Measurements from ENCODE around the gene HJURP.
"Not testable (repeated sequence)": the region's sequence is repeated elsewhere in the genome, so short reads cannot be mapped to it uniquely, and the experiment has no call there.

Gene HJURP

DNA sequence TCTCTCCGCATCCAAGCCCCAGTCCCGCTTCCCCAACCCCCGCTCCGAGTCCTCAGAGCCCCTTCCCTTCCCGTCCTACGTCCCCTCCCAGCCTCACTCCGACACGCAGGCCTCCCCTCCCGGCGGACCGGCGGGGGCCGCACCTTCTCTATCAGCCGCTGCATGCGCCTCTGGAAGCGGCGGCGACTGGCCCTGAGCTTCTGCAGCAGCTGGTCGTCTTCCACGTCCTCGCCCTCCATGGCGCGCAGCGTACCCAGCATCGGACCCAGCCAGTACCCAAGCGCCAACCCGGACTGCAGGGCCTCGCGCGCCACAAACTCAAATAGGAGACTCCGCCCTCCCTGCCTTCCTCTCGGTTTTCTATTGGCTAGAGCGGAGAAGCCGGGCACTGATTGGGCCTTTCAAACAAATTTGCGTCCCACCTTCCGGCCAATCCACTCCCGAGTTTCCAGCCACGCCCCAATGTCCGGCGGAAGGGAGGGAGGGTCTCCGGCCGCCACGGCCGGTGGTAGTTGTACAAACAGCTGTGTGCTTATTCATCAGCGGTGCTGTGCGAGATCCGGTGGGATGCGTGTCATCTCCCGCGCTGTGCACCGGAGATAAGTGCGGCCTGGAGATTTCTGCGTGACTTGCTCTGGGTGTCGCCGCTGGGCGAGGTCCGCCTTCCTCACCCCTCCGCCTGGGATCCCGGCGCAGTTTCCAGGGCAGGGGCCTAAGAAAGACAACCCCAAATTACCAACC, at the start of gene HJURP:
Gene HJURP, minus strand, starts transcription at position 295 of the 741 bp plus-strand sequence. Its CDS starts 35 bp downstream, at position 260.
- peak; percentile 38 to 96 (median 87) for DNase-seq

DNA sequence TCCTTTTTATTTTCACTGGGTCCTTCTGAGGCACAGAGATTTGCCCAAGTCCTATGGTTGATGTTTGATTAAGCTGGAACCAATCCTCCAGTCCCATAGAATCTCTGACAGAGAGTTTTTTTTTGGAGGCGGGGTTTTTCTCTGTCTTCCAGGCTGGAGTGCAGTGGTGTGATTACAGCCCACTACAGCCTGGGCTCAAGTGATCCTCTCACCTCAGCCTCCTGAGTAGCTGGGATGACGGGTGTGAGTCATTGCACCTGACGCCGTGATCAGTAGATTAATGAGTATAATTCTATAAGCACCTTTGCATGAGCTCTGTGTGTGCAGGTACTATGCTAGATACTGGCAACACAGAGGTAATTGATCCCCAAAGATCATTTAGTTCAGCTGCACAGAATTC, 47.5 kb upstream of the HJURP start:
- DNase-seq, result no peak

DNA sequence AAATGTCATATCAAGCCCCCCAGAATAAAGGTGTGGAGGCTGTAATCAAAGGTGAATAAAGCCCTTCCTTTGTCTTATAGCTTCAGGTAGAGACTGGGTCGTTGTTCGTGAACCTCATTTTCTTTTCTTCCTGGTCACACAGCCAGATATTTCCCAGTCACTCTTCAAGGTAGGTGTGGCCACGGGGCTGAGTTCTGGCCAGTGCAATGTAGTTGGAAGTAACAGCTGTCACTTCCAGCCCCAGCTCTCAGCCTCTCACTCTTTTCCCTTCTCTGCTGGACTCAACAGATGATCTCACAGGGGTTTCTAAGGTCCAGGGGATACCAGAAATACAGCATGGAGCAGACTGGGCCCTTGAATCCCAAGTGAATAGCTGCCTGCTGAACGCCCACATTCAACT, 47.0 kb upstream of the HJURP start:
- DNase-seq, result no peak

GRCh38 chr2:233896253-233896652, 41.9 kb upstream of the HJURP start:
- not testable (repeated sequence) for DNase-seq

DNA sequence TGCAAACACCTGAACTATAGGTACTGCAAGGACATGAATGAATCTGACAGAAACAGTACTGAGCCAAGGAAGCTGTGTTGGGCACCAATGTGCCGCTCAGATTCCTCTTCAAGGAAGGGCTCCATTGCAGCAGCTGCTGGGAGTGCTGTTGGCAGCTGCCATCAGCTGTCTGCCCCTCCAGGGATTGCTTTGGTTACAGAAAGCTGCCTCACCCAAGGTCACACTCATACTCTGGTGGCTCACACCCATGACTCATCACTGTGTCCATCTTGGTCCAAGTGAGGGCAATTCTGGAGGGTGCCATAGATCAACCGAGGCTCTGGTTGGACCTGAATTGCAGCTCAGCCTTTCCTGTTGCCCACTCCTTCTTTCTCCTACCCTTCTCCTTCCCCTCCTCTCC, 38.5 kb upstream of the HJURP start:
- no peak for DNase-seq

DNA sequence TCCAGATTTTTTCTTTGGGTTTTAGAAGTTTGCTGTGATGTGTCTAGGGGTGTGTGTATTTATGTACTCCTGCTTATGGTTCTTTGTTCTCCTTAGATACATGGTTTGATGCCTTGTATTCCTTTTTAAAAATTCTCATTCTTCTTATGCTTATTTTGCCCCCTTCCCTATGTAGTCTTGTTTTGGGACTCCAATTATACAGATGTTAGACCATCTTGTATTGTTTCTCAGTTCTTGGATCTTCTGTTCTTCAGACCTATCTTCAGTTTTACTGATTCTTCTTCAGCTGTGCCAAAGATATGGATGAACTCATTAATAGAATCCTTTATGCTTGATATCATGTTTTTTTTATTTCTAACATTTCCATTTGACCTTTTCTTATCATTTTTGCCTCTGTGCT, 28.0 kb upstream of the HJURP start:
- DNase-seq, result no peak

DNA sequence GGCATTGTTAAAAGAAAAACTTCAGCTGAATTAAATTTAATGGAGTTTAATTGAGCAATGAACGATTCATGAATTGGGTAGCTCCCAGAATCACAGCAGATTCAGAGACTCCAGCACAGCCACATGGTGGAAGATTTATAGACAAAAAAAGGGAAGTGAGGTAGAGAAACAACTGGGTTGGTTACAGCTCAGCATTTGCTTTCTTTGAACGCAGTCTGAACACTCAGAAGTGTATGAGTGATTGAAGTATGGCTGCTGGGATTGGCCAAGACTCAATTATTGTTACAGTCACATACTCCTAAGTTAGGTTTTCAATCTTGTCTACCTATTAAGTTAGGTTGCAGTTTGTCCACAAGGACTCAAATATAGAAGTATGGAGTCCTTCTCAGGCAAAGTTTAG, 17.8 kb upstream of the HJURP start:
- DNase-seq, result not testable (repeated sequence)

DNA sequence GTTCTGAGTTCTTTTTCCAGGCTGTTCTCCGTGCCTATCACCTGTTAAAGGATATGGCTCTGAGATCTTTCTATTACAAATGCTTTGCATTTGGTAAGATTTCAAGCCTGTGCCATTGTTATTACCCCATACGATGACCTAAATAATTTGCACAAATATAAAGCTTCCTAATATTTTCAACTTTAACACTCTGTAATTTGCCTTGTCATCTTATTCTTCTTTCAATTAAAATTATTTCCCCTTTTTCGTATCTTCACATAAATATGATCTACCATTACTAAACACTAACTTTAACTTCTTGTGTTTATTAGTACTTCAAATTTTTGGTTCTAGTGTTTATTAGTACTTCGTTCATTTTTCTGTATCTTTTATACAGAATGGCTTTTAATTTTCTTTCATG, 17.1 kb upstream of the HJURP start:
- DNase-seq, result no peak

- DNase-seq, result peak in 2 of 51 donors; percentile 3 to 13
Observed at GRCh38 chr2:233867993-233868532, 13.7 kb upstream of the HJURP start, which contains the start of gene MSL3B. Gene MSL3B, minus strand, starts transcription at chr2:233868386.

GRCh38 chr2:233866479-233866878, 12.1 kb upstream of the HJURP start:
- DNase-seq, result no peak

DNA sequence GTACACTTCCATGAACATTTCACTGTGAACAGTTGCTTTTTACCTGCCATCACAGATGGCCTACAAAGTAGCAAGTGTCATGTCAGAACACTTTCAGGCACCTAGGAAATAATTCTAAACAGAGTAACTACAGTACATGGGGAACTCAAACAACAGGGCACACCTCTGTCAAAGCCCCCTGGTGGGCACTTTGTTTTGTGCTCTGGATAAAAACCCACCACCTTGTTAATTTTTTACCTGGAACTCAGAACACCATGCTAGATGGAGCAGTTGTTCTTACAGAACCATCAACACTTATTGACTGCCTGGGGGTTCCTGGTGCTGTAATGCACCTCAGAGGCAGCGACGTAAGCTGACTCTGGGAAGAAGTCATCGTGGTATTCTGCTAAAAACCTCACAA, 11.5 kb upstream of the HJURP start:
- DNase-seq, result no peak

GRCh38 chr2:233862261-233862768, 8.0 kb upstream of the HJURP start:
- no peak for DNase-seq

GRCh38 chr2:233858331-233858730, 4.0 kb upstream of the HJURP start:
- no peak for DNase-seq

- no peak for DNase-seq
Observed at GRCh38 chr2:233857511-233858141, 3.3 kb upstream of the HJURP start.

DNA sequence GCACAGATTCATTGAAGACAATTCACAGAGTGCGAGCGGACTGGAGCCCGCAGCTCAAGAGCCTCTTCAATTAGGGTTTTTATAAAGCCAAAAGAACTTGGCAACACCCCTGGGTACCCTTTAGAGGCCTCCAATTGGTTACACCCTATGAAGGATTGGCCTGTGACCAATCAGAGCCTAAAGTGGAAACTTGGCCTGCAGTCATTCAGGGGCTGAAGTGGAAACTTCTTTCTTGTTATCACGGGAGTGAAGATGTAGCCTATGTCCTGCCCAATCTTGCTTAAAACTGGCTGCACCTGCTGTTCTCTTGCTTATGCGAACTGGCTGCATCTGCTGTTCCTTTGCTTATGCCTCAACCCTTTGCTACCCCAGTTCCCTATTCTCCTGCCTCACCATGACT, 1.8 kb upstream of the HJURP start:
- DNase-seq, result no peak

GRCh38 chr2:233855345-233855744, 1.0 kb upstream of the HJURP start:
- no peak for DNase-seq

DNA sequence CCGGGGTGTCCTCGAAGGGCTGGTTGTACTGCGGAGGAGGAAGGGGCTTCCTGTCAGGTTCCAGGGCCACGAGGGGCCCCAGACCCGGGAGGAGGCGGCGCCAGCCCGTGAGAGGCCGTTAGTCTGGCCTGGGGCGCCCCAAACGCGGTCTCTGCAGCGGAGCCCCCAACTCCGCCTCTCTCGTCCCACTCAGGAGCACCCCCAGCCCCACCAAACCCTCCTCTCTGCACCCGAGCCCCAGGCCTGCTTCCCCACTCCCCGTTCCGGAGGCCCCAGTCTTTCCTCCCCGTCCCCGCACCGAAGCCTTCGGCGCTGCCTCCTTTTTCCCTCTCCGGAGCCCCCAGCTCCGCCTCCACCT, 473 bp downstream of the HJURP start:
- DNase-seq, result no peak

GRCh38 chr2:233853353-233853752, 982 bp downstream of the HJURP start:
- DNase-seq, result no peak

- DNase-seq, result no peak
Observed at GRCh38 chr2:233852056-233852455, 2.3 kb downstream of the HJURP start.

- no peak for DNase-seq
Observed at GRCh38 chr2:233851169-233851568, 3.2 kb downstream of the HJURP start.

GRCh38 chr2:233850745-233851144, 3.6 kb downstream of the HJURP start:
- DNase-seq, result no peak

GRCh38 chr2:233849607-233850271, 4.6 kb downstream of the HJURP start:
- DNase-seq, result no peak

Measured in hypothalamus (tissue), 51 donors.